K562 (cell line): Measurements from ENCODE around the gene RABL6. TPM values are rescaled to one million over a fixed set of nuclear protein-coding genes. Genes with fewer than 3 reads are reported as not detected.
A peak's percentile ranks its signal among the peaks of the same experiment; 100 is the strongest.

ENCODE experiments used
- ARID3A ChIP-seq: IDR thresholded peaks from 2 replicates; pipeline ENCODE4 v1.6.1; 2012; ENCODE audit warnings: low read depth, low read length, improper control_type of control experiment, borderline replicate concordance
- BHLHE40 ChIP-seq: IDR thresholded peaks from 2 replicates; pipeline ENCODE4 v1.6.1; 2011; ENCODE audit warnings: low read length, improper control_type of control experiment
- CXXC5 ChIP-seq: fragments of 250-450 bp; sonication (Bioruptor Pico); IDR thresholded peaks from 2 replicates; pipeline ENCODE4 v1.8.0; 2022; ENCODE audit warnings: inconsistent platforms, mild to moderate bottlenecking, moderate library complexity
- ETV6 ChIP-seq, 3 experiments: fragments of 150-350 bp in 1 of 3; sonication (generic) in 1 of 3; formaldehyde crosslinking in 1 of 3; IDR thresholded peaks; 2 replicates each; pipeline versions ENCODE4 v1.6.1 to v1.8.0; 2014 to 2022; ENCODE audit warnings: borderline replicate concordance in 2 of 3, low read depth in 2 of 3, antibody characterized with exemption in 1 of 3, low read length in 1 of 3, mild to moderate bottlenecking in 1 of 3, missing genetic modification reagents in 1 of 3
- FOXJ3 ChIP-seq: sonication (generic); formaldehyde crosslinking; IDR thresholded peaks from 2 replicates; pipeline ENCODE4 v1.4.0; 2020; ENCODE audit warnings: mild to moderate bottlenecking, missing genetic modification reagents
- FOXM1 ChIP-seq, 2 experiments: fragments of 450-650 bp in 1 of 2; sonication (generic) in 1 of 2; formaldehyde crosslinking in 1 of 2; IDR thresholded peaks; 2 replicates each; pipeline versions ENCODE4 v1.6.1 to v1.9.0; 2017 to 2022; ENCODE audit warnings: low read depth in 2 of 2, mild to moderate bottlenecking in 2 of 2, missing genetic modification reagents in 1 of 2, moderate library complexity in 1 of 2
- GATAD2A ChIP-seq: fragments of 450-650 bp; IDR thresholded peaks from 2 replicates; pipeline ENCODE4 v1.6.1; 2017
- NCOA1 ChIP-seq: fragments of 450-650 bp; IDR thresholded peaks from 2 replicates; pipeline ENCODE4 v1.6.1; 2016; ENCODE audit warnings: low read depth
- NFXL1 ChIP-seq: fragments of 450-650 bp; formaldehyde crosslinking; IDR thresholded peaks from 2 replicates; pipeline ENCODE4 v1.4.0; 2021; ENCODE audit warnings: mild to moderate bottlenecking
- PML ChIP-seq: IDR thresholded peaks from 2 replicates; pipeline ENCODE4 v1.6.1; 2012; ENCODE audit warnings: low read length, inconsistent platforms
- SAP30 ChIP-seq: fragments of 200-600 bp; sonication (generic); IDR thresholded peaks from 2 replicates; pipeline ENCODE4 v1.6.1; 2012; ENCODE audit warnings: borderline replicate concordance, low read depth, mild to moderate bottlenecking, moderate library complexity, low read length, control low read depth, inconsistent platforms; ENCODE audit not compliant: insufficient read depth, poor library complexity, severe bottlenecking
- SIN3B ChIP-seq: fragments of 450-650 bp; IDR thresholded peaks from 2 replicates; pipeline ENCODE4 v1.6.1; 2017; ENCODE audit warnings: low read depth, mild to moderate bottlenecking, moderate library complexity
- TEAD1 ChIP-seq, 2 experiments: fragments of 450-650 bp in 1 of 2; sonication (generic) in 1 of 2; formaldehyde crosslinking; IDR thresholded peaks; 2 replicates each; pipeline versions ENCODE4 v1.4.0 to v1.8.0; 2020 to 2022; ENCODE audit warnings: mild to moderate bottlenecking in 2 of 2, missing genetic modification reagents in 1 of 2
- ZBTB17 ChIP-seq: fragments of 450-650 bp; formaldehyde crosslinking; IDR thresholded peaks from 2 replicates; pipeline ENCODE4 v1.4.0; 2020; ENCODE audit warnings: mild to moderate bottlenecking
- ZBTB33 ChIP-seq: sonication (generic); formaldehyde crosslinking; IDR thresholded peaks from 2 replicates; pipeline ENCODE4 v1.8.1; 2023; ENCODE audit warnings: mild to moderate bottlenecking, missing genetic modification reagents
- ZBTB7A ChIP-seq: IDR thresholded peaks from 2 replicates; pipeline ENCODE4 v1.6.1; 2011; ENCODE audit warnings: low read depth, mild to moderate bottlenecking, low read length, moderate library complexity, borderline replicate concordance; ENCODE audit not compliant: control insufficient read depth
- ZFP1 ChIP-seq: fragments of 450-650 bp; formaldehyde crosslinking; IDR thresholded peaks from 2 replicates; pipeline ENCODE4 v1.4.0; 2020; ENCODE audit warnings: mild to moderate bottlenecking, mixed read lengths
- ZNF121 ChIP-seq: sonication (generic); formaldehyde crosslinking; conservative IDR thresholded peaks from 2 replicates; pipeline ENCODE4 v1.8.0; 2022; ENCODE audit warnings: missing genetic modification reagents
- ZNF143 ChIP-seq: sonication (generic); formaldehyde crosslinking; IDR thresholded peaks from 2 replicates; pipeline ENCODE4 v1.9.0; 2022; ENCODE audit warnings: mild to moderate bottlenecking, missing genetic modification reagents
- ZNF507 ChIP-seq: conservative IDR thresholded peaks from 2 replicates; pipeline ENCODE4 v1.6.1; 2017; ENCODE audit warnings: missing genetic modification characterization, missing compliant biosample characterization
- ZNF639 ChIP-seq, 2 experiments: fragments of 200-800 bp in 1 of 2; sonication (Bioruptor generic) in 1 of 2; sonication (generic) in 1 of 2; formaldehyde crosslinking in 1 of 2; IDR thresholded peaks in 1 of 2; conservative IDR thresholded peaks in 1 of 2; 2 replicates each; pipeline versions ENCODE4 v1.5.0 to v1.6.1; 2016 to 2020; ENCODE audit warnings: missing compliant biosample characterization in 1 of 2, missing genetic modification characterization in 1 of 2, missing genetic modification reagents in 1 of 2
- polyA plus RNA-seq, 8 experiments: library from polyadenylated mRNA; depleted of rRNA in 4 of 8; stranded (reverse) in 5 of 8; unstranded in 3 of 8; fragments of >200 nt; fragmentation: Nextera tagmentation in 2 of 8; fragmentation: Illumina TruSeq in 1 of 8; extraction: Ambion mirVana in 2 of 8; extraction: Trizol in 1 of 8; gene quantifications; 2 replicates each; pipeline versions ENCODE4 v1.2.1 to v1.2.3, GENCODE V29; 2011 to 2014; ENCODE audit warnings: inconsistent platforms in 1 of 8, missing spikeins in 1 of 8
- total RNA-seq, 7 experiments: library from RNA; depleted of rRNA in 6 of 7; stranded (reverse); fragments of >200 nt in 6 of 7; fragmentation: Illumina TruSeq in 2 of 7; extraction: Trizol in 2 of 7; gene quantifications; 2 replicates each; pipeline versions ENCODE4 v1.2.1 to v1.2.3, GENCODE V29; 2011 to 2021; ENCODE audit warnings: low replicate concordance in 1 of 7

Gene RABL6
- total and polyA plus RNA-seq, 9 of the 15 experiments (the other 6 are each of a cell fraction or from before 2014, with no cell fraction given): 5.6 to 181 (median 84.5) TPM

DNA sequence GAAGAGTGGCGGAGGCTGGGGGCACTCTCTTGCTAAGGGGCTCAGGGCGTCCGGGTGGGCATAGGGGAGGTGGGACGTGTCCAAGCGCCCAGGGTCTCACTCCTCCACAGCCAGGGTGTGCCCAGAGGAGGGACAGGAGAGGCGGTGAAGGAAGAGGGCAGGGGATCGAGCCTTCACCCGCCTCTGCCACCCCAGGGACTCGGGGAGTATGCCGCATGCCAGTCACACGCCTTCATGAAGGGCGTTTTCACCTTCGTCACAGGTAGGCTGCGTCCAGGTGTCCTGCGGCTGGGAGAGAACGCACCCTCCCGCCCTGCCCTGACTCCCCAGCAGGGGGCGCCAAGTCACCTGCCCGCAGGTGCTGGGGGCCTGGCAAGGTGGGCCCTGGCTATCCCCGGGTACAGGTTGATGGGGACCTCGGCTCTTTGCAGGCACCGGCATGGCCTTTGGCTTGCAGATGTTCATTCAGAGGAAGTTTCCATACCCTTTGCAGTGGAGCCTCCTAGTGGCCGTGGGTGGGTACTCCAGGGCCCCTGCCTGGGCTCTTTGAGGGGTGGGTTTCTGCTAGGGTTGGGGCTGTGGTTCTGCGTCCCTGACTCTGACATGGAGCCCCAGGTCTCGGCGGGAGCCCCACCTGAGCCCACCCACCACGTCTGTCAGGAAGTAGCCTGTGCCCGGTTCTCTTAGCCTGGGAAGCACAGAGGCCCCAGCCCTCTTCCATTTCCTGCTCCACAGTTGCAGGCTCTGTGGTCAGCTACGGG, 16.1 kb upstream of the RABL6 start (continued):
- no peak for TF ChIP-seq ZNF639 (CRISPR knock-in tag; conservative IDR thresholded peaks at IDR 0.05 in 1 of 2, IDR thresholded peaks at IDR 0.05 in 1 of 2)
- no peak for TF ChIP-seq ZBTB17
- peak; percentile 69; the same call in 1 of the 2 replicates for TF ChIP-seq ZBTB33 (CRISPR knock-in tag)
- peak in 1 of 2 experiments; percentile 75; a peak in 1 of 4 replicates for TF ChIP-seq TEAD1 (CRISPR knock-in tag; IDR thresholded peaks at IDR 0.05)
- 0 out of 2 replicates have a peak, but pooled peaks have one; percentile 4 for TF ChIP-seq PML
- no peak for TF ChIP-seq FOXJ3 (CRISPR knock-in tag)
- TF ChIP-seq ZBTB7A: peak; percentile 95
- TF ChIP-seq ZFP1 (CRISPR knock-in tag): no peak
- peak; percentile 29; the same call in 1 of the 2 replicates for TF ChIP-seq CXXC5 (CRISPR knock-in tag)
- peak; percentile 11; the same call in 1 of the 2 replicates for TF ChIP-seq BHLHE40
- no peak for TF ChIP-seq FOXM1 (IDR thresholded peaks at IDR 0.05; ENCODE audit: low read depth)
- TF ChIP-seq FOXM1 (CRISPR knock-in tag; IDR thresholded peaks at IDR 0.05; ENCODE audit: low read depth): 0 out of 2 replicates have a peak, but pooled peaks have one; percentile 44
- no peak for TF ChIP-seq ARID3A
- TF ChIP-seq ZNF143 (CRISPR knock-in tag): 0 out of 2 replicates have a peak, but pooled peaks have one; percentile 30
- TF ChIP-seq NCOA1: no peak
- no peak for TF ChIP-seq ETV6 (IDR thresholded peaks at IDR 0.05; ENCODE audit: borderline replicate concordance in 1 of 2, low read depth in 2 of 2, low read length in 1 of 2)
- TF ChIP-seq ETV6 (CRISPR knock-in tag; IDR thresholded peaks at IDR 0.05; ENCODE audit: borderline replicate concordance): no peak
- no peak for TF ChIP-seq NFXL1 (CRISPR knock-in tag)
- TF ChIP-seq ZNF121: no peak
- TF ChIP-seq SIN3B: peak; percentile 64; the same call in 1 of the 2 replicates
- TF ChIP-seq SAP30: peak; percentile 48
- TF ChIP-seq ZNF507 (tag): no peak
- 0 out of 2 replicates have a peak, but pooled peaks have one; percentile 49 for TF ChIP-seq GATAD2A
